ENCODE data around the gene ACBD6. TPM values are rescaled to one million over a fixed set of nuclear protein-coding genes. Genes with fewer than 3 reads are reported as not detected.
A peak's percentile ranks its signal among the peaks of the same experiment; 100 is the strongest.

Gene ACBD6
- total and polyA plus RNA-seq, 7 donors, result 12.6 to 20.4 (median 17.3) TPM

DNA sequence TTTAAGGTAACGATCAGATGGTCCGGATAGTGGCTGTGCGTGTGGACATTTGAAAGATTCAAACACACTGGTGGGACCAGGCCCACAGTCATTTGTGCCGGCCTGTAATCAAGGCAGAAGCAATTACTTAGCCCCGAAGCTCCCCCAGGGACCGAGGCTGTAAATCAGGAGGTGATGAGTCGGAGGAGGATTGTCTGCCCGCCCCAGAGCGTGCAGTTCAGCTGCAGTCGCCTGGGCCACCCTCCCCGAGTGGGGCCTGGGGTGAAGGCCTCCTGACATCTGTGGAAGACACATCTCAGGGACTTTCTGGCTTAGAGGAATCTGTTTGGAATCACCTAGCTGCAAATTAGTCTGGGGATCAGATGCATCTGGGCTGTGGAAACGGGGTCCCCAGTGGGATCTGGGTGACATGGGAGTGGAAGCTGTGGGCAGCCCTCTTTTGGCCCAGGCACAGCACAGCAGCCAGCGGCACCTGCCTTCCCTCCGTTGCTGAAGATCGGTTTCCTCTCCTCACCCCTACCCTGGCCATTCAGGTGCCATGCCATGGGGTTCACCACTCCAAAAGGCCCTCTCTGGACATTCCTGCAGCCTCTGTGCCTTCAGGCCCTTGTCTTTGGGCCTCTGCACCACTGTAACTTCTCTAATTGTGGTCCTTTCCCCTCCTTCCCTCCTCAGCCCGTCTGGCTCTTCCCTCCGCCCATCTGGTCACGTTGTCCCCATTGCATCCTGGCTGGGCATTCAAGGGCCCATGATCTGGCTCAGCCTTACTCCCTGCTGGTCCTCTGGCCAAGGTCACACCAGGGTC, 246.6 kb downstream of the ACBD6 start:
- intact Hi-C loops (cut with DNase I), result loop anchor here in 1 of 2 donors (10.0 kb wide), 1 partner anchor 159 kb away; no protein-coding TSS in a partner anchor
- DNase-seq, result peak in 1 of 2 donors; percentile 28
- no peaks in the 10 kb centered on the region for H3K9me3 ChIP-seq
- no peaks in the 10 kb centered on the region for H3K36me3 ChIP-seq (ENCODE audit: insufficient read depth in 1 of 2, low read depth in 1 of 2)
- no peak overlapping the region for H3K4me3 ChIP-seq
- H3K4me1 ChIP-seq, result no peaks in the 10 kb centered on the region
- H3K27ac ChIP-seq, result no peak overlapping the region
- peaks cover 0 to 61% (median 18%) of the 10 kb centered on the region in 3 donors for H3K27me3 ChIP-seq (ENCODE audit: insufficient read depth in 3 of 3, low read length in 2 of 3)
- 62 to 76% (median 67%) methylated on average over 18 of the region's 18 CpGs for WGBS, 3 donors
- ATAC-seq, result no peak
- no peak for TF ChIP-seq CTCF (IDR thresholded peaks at IDR 0.05)

- Histone ChIP-seq H3K27me3 (ENCODE audit: insufficient read depth in 3 of 3, low read length in 2 of 3) (peaks cover 0 to 59% (median 17%) of the 10 kb centered on the region in 3 donors), H3K4me3 (no peak overlapping the region), H3K9me3 (no peaks in the 10 kb centered on the region), H3K36me3 (ENCODE audit: insufficient read depth in 1 of 2, low read depth in 1 of 2) (no peaks in the 10 kb centered on the region), H3K4me1 (no peaks in the 10 kb centered on the region), H3K27ac (no peak overlapping the region)
- ATAC-seq (no peak), DNase-seq (peak in 1 of 2 donors; percentile 40)
- intact Hi-C loops (cut with DNase I), result loop anchor here in 1 of 2 donors (10.0 kb wide), 1 partner anchor 160 kb away; no protein-coding TSS in a partner anchor
- WGBS, 3 donors, result 87 to 91% (median 90%) methylated on average over 10 to 11 of the region's 11 CpGs
- no peak for TF ChIP-seq CTCF (IDR thresholded peaks at IDR 0.05)
Observed at GRCh38 chr1:180254854-180255253, 247.5 kb downstream of the ACBD6 start.

- no peak overlapping the region for H3K27ac ChIP-seq
- no peak overlapping the region for H3K4me3 ChIP-seq
- no peak for TF ChIP-seq CTCF (IDR thresholded peaks at IDR 0.05)
- peaks cover 0 to 55% (median 17%) of the 10 kb centered on the region in 3 donors for H3K27me3 ChIP-seq (ENCODE audit: insufficient read depth in 3 of 3, low read length in 2 of 3)
- 90 to 95% (median 92%) methylated on average over 9 of the region's 9 CpGs for WGBS, 3 donors
- H3K36me3 ChIP-seq (ENCODE audit: insufficient read depth in 1 of 2, low read depth in 1 of 2), result no peaks in the 10 kb centered on the region
- H3K4me1 ChIP-seq, result no peaks in the 10 kb centered on the region
- peak in 1 of 2 donors; percentile 42 for DNase-seq
- H3K9me3 ChIP-seq, result no peaks in the 10 kb centered on the region
- no peak for ATAC-seq
- intact Hi-C loops (cut with DNase I), result loop anchor here in 1 of 2 donors (10.0 kb wide), 1 partner anchor 160 kb away; no protein-coding TSS in a partner anchor
Observed at GRCh38 chr1:180254496-180254819, 247.9 kb downstream of the ACBD6 start.

GRCh38 chr1:180253585-180254495, 248.5 kb downstream of the ACBD6 start:
- no peak overlapping the region for H3K4me3 ChIP-seq
- DNase-seq, result peak in 1 of 2 donors; percentile 31
- intact Hi-C loops (cut with DNase I), result loop anchor here (2.0 to 10.0 kb wide), 3 partner anchors 161 to 227 kb away; no protein-coding TSS in a partner anchor
- H3K9me3 ChIP-seq, result no peaks in the 10 kb centered on the region
- no peak for ATAC-seq
- no peaks in the 10 kb centered on the region for H3K4me1 ChIP-seq
- no peaks in the 10 kb centered on the region for H3K36me3 ChIP-seq (ENCODE audit: insufficient read depth in 1 of 2, low read depth in 1 of 2)
- H3K27ac ChIP-seq, result no peak overlapping the region
- 78 to 86% (median 78%) methylated on average over 28 to 31 of the region's 31 CpGs for WGBS, 3 donors
- H3K27me3 ChIP-seq (ENCODE audit: insufficient read depth in 3 of 3, low read length in 2 of 3), result peaks cover 0 to 49% (median 14%) of the 10 kb centered on the region in 3 donors
- no peak for TF ChIP-seq CTCF (IDR thresholded peaks at IDR 0.05)
